ENCODE measurements around the gene MRPS25.

DNA sequence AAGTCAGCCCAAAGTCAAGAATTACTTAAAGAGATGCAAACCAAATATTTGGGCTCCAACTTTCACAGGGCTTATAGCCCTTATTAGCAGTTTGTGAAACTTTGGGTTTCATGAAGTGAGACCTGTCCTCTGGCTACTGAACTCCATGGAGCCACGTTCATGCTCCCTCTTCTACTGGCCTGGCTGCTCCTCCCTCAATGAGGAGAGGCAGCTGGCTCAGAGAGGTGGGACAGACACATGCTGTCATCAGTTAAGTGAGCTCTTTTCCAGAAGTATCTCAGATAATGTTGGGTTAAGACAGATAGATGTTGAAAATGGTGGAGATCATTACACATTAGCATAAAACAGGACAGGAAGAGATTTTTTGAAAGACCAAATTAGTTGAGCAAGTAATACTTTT, 19.4 kb downstream of the MRPS25 start:
- TF ChIP-seq, protein P1, sequence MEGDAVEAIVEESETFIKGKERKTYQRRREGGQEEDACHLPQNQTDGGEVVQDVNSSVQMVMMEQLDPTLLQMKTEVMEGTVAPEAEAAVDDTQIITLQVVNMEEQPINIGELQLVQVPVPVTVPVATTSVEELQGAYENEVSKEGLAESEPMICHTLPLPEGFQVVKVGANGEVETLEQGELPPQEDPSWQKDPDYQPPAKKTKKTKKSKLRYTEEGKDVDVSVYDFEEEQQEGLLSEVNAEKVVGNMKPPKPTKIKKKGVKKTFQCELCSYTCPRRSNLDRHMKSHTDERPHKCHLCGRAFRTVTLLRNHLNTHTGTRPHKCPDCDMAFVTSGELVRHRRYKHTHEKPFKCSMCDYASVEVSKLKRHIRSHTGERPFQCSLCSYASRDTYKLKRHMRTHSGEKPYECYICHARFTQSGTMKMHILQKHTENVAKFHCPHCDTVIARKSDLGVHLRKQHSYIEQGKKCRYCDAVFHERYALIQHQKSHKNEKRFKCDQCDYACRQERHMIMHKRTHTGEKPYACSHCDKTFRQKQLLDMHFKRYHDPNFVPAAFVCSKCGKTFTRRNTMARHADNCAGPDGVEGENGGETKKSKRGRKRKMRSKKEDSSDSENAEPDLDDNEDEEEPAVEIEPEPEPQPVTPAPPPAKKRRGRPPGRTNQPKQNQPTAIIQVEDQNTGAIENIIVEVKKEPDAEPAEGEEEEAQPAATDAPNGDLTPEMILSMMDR (IDR thresholded peaks at IDR 0.05) = no peak
- no peak for TF ChIP-seq POLR2A (IDR thresholded peaks at IDR 0.05)

Data from thyroid gland (tissue), 4 donors.